ENCODE measurements around the gene TMEM207. TPM values are rescaled to one million over a fixed set of nuclear protein-coding genes. Genes with fewer than 3 reads are reported as not detected.

Gene TMEM207
- total RNA-seq, 4 donors from 2014 or later = not detected

- intact Hi-C loops (cut with DNase I; ENCODE audit: low total_unique reads) = no loop called here
- H3K4me3 ChIP-seq (ENCODE audit: low read depth, poor library complexity, severe bottlenecking) = no peak overlapping the region
Observed at GRCh38 chr3:190432216-190432615, 17.5 kb downstream of the TMEM207 start.

GRCh38 chr3:190430906-190431305 is 18.8 kb downstream of the TMEM207 start:
- TF ChIP-seq, protein P1, sequence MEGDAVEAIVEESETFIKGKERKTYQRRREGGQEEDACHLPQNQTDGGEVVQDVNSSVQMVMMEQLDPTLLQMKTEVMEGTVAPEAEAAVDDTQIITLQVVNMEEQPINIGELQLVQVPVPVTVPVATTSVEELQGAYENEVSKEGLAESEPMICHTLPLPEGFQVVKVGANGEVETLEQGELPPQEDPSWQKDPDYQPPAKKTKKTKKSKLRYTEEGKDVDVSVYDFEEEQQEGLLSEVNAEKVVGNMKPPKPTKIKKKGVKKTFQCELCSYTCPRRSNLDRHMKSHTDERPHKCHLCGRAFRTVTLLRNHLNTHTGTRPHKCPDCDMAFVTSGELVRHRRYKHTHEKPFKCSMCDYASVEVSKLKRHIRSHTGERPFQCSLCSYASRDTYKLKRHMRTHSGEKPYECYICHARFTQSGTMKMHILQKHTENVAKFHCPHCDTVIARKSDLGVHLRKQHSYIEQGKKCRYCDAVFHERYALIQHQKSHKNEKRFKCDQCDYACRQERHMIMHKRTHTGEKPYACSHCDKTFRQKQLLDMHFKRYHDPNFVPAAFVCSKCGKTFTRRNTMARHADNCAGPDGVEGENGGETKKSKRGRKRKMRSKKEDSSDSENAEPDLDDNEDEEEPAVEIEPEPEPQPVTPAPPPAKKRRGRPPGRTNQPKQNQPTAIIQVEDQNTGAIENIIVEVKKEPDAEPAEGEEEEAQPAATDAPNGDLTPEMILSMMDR (IDR thresholded peaks at IDR 0.05) = no peak
- no peak for TF ChIP-seq POLR2A (IDR thresholded peaks at IDR 0.05)
- no peak for DNase-seq (ENCODE audit: low spot score in 2 of 2)
- intact Hi-C loops (cut with DNase I; ENCODE audit: low total_unique reads) = no loop called here
- no peak overlapping the region for H3K4me3 ChIP-seq (ENCODE audit: low read depth, poor library complexity, severe bottlenecking)
- WGBS, 2 donors = 79 to 84% methylated on average over 2 of the region's 2 CpGs

More at GRCh38 chr3:190432216-190432615, 17.5 kb downstream of the TMEM207 start:
- TF ChIP-seq POLR2A (IDR thresholded peaks at IDR 0.05) = no peak
- TF ChIP-seq, protein P1 (IDR thresholded peaks at IDR 0.05) = no peak
- DNase-seq (ENCODE audit: low spot score in 2 of 2) = no peak

GRCh38 chr3:190429681-190430080 is 20.0 kb downstream of the TMEM207 start:
- no peak for TF ChIP-seq POLR2A (IDR thresholded peaks at IDR 0.05)
- TF ChIP-seq, protein P1 (IDR thresholded peaks at IDR 0.05) = no peak
- no peak for DNase-seq (ENCODE audit: low spot score in 2 of 2)
- intact Hi-C loops (cut with DNase I; ENCODE audit: low total_unique reads) = no loop called here
- 85 to 89% methylated on average over 2 of the region's 2 CpGs for WGBS, 2 donors
- no peak overlapping the region for H3K4me3 ChIP-seq (ENCODE audit: low read depth, poor library complexity, severe bottlenecking)

GRCh38 chr3:190426806-190427507 is 22.7 kb downstream of the TMEM207 start:
- DNase-seq (ENCODE audit: low spot score in 2 of 2) = no peak
- TF ChIP-seq, protein P1 (IDR thresholded peaks at IDR 0.05) = no peak
- no peak for TF ChIP-seq POLR2A (IDR thresholded peaks at IDR 0.05)
- intact Hi-C loops (cut with DNase I; ENCODE audit: low total_unique reads) = no loop called here
- H3K4me3 ChIP-seq (ENCODE audit: low read depth, poor library complexity, severe bottlenecking) = no peak overlapping the region
- WGBS, 2 donors = 74 to 83% methylated on average over 6 of the region's 6 CpGs

DNA sequence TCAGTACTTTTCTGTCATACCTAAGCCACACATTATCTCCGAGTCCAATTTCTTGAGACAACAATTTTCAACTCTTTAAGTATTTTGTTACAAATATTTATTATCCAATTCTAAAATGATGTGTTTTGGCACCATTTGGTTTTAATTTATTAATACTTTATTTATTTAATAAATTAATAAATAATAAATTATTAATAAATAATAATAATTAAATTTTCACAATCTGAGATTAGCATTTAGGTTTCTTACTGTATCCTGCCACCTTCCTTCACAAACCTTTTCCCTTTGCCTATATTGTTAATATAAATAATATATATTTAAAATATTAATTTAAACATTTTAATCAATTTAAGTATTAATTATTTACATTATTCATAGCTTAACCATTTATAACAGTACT is 23.9 kb downstream of the TMEM207 start:
- H3K4me3 ChIP-seq (ENCODE audit: low read depth, poor library complexity, severe bottlenecking) = no peak overlapping the region
- intact Hi-C loops (cut with DNase I; ENCODE audit: low total_unique reads) = no loop called here
- no peak for TF ChIP-seq POLR2A (IDR thresholded peaks at IDR 0.05)
- TF ChIP-seq, protein P1 (IDR thresholded peaks at IDR 0.05) = no peak
- 92 to 96% methylated on average over 1 of the region's 1 CpG for WGBS, 2 donors
- DNase-seq (ENCODE audit: low spot score in 2 of 2) = no peak

Data from lower leg skin (tissue), 4 donors.